ENCODE data around the gene FSTL5. TPM values are rescaled to one million over a fixed set of nuclear protein-coding genes. Genes with fewer than 3 reads are reported as not detected.

The FSTL5 gene
- total RNA-seq, 1 donor from 2014 or later = 3.3 TPM

DNA sequence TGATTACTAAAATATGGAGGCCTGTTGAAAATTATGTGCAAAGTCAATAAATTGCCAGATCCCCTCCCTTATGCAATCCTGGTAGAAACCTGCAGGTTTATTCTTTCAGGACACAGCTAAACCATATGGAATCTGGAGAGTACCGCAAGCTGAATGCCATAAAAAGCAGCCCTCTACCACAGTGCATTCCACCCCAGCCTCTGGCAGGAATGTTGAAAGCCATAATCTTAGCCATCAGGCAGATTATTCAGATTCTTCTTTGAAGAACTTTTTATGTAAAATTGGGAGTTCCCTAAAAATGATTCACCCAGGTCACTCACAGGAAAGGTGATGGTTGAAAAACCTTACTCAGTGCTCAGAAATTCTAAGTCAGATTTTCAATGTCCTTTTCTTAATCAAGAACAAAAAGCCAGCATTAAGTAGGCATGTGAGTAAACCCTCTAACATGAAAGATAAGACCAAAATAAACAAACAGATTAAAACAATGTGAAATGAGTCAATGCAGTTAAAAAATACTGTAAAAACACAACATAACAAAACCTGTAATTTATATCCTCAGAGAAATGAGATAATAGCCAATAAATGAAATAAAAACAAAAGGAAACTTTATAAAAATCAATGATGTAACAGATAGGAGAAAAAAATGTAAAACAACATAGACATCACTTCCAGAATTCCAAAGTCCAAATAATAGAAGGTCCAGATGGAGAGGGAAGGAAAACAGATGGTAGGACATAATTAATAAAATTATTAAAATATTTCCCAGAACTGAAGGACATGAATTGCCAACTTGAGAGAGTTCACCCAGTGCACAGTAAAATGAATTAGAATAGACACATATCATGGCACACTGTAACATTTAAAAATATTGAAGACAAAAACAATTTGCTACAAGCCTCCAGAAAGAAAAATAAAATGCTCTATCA is 226.9 kb downstream of the FSTL5 start:
- DNase-seq = no peak

DNA sequence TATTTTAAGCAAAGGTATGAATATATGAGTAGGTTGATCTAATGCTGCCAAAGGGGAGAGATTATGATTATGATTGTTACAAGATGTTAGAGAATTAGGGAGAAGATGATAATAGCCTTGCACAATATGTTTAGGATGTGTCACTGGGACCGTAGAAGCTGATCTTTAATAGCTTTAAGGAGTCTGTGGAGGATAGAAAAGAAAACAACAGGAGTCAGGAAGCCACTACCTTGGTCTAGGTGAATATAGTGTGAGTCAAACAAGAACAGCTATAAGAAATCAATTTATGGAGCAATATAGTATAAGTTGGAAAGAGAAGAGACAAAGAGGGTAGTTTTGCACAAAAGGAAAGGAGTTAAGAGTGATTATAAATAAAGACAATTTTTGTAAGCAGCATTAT is 232.7 kb downstream of the FSTL5 start:
- no peak for DNase-seq

DNA sequence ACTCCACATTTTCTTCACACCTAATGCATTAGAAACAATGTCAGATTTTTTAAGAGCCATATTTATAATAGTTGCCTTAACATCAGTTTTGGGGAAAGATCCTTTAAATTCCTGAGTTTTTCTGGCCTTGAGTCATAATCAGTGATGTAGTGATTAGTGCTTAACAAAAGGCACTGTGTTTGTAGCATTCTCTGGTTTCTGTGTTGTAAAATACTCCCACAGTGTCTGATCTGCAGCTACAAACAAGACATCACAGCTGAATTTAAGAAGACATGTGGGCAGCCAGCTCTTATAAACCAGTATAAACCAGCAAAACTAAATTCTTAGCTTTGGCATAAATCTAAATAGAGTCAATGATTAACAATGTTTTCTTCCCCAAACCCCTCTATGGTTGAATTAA is 233.8 kb downstream of the FSTL5 start:
- no peak for DNase-seq

DNA sequence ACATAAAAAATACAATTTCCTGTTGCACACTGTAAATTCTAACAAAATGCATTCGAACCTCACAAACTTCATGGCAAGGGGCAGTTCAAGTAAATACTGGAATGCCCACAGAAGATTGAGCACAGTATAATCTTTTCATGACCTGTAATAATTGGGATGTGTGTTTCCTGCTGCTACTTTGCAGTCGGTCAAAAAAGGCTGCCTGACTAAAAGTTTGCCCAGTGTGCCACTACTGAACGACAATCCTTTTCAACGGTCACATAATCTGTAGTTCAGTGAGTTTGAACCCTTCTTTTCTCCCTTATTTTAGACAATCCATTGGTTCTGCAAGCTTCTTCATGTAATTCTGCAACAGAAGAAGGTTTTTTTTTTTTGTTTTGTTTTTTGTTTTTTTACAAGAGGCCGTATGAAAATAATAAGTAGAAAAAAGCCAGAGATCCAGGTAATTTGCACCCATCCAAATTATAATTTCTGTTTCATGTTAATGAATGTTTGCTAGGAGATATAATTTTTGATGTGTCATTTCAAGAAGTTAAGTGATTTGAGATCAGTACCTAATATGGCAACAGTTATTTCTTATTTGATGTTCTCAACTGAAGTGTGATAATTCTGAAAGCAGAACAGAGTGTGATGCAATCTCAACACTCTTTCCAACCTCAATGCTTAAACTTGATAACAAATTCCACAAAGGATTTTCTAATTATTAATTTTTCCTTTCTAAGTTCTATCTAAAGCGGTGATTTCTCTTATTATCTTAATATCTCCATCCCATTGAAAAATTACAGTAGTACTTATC is 237.6 kb downstream of the FSTL5 start:
- DNase-seq = no peak

- DNase-seq = no peak
These were observed 243.3 kb downstream of the FSTL5 start for GRCh38 chr4:161920304-161921052.

- no peak for DNase-seq
These were observed 244.2 kb downstream of the FSTL5 start for GRCh38 chr4:161919442-161920220.

DNA sequence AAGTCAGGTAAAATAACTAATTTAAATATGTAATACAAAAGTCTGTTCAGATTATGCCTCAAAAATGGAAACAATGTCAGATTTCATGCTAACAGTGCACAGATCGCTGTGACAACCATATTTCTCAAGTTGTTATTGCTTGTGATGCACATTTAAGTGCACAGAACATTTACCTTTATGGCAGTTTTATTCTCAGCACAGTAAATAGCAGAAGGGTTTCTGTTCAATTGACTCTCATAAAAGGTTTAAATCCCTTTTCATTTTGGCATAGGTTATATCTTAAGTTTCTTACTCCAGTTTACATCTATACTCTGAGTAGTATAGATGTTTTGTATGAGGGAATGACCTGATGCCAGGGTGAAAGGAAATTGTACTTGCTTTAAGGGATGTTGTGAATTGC is 247.8 kb downstream of the FSTL5 start:
- no peak for DNase-seq

- no peak for DNase-seq
These were observed 256.2 kb downstream of the FSTL5 start for GRCh38 chr4:161907590-161907955.

- no peak for DNase-seq
These were observed 256.8 kb downstream of the FSTL5 start for GRCh38 chr4:161906836-161907589.

GRCh38 chr4:161900110-161900509 is 263.7 kb downstream of the FSTL5 start:
- DNase-seq = no peak

GRCh38 chr4:161894493-161895167 is 269.2 kb downstream of the FSTL5 start:
- DNase-seq = no peak

DNA sequence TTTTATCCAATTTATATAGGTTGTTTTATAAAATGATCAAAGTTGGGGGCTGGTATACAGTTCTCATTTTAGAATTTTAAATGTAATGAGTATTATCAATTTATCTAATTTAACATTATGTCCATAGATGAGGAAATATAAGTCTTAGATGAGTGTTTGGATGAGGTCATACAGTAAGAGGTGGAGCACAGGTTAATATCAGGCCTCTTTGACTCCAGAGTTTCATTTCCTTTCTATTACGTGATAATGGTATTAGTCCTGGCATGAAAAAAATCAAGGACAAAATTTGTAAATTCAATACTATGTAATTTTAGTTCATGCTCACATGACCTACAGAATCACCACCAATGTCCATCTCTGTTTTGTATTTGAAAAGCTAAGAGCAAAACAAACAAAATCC is 269.8 kb downstream of the FSTL5 start:
- no peak for DNase-seq

DNA sequence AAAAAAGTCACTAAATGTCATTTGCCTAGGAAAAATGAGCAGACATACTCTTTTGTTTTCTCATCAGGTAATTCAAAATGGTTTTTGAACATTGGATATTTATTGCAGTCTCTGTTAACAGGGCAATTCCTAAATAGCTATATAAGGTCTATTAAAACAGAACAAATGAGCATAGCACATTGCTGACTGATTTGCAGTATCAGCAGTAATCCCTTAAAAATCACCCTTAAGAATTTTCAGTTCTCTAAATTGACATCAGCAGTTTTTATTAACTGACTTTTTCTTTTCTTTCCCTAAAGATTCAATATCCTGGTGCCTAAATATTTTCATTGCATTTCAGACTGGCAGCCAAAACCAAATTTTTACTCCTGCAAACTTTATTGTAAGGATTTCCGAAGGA is 270.2 kb downstream of the FSTL5 start:
- DNase-seq = no peak

DNA sequence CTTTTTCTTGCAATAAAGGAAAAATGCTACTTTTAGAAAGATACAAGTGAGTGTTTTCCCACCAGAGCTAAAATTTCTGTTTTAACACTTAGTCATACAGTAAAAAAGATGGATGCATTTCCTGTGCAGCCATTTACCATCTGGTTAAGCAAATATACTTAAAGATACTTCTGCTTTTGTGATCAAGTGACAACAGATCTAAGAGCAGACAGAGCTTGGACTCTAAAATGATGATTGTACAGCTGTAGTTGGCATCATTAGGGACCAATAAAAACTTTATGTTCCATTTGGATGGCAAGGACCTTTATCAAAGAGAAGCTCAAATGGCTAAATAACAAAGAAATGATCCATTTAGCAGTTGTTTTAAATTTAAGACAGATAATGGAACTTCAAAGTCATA is 270.8 kb downstream of the FSTL5 start:
- DNase-seq = no peak

DNA sequence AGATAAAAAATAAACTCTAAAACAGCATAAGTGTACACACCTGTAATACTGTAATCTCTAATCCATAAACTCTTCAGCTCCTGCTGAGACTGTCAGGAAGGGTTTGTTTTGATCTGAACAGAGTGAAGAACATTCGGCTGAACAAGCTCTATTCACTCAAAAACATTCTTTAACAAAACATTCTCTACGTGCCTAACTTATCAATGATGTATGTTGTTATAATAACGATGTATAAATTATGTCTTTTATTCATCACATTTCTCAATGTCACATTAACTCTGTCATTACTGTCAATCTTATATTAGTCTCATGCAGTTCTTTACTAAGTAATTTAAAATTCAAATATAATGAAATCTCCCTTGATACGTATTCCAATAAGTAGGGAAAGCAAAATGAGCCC is 280.6 kb downstream of the FSTL5 start:
- DNase-seq = no peak

DNA sequence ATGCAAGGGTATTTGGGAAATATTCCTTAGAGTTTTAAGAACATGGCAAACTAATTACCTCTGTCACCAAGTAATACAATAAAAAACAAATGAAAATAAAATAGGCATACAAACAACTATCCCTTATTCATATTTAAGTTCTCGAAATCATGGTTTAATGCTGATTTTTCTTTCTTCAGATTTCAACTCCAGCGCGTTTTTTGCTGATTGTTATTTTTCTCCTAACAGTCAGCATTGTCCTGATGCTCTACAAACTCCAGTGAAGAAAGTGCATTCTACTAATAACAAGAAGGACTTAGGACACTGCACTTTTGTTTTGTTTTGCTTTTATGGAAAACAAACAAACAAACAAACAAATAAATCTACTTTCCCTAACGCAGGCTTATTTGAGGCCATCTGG is 282.4 kb downstream of the FSTL5 start:
- no peak for DNase-seq

DNA sequence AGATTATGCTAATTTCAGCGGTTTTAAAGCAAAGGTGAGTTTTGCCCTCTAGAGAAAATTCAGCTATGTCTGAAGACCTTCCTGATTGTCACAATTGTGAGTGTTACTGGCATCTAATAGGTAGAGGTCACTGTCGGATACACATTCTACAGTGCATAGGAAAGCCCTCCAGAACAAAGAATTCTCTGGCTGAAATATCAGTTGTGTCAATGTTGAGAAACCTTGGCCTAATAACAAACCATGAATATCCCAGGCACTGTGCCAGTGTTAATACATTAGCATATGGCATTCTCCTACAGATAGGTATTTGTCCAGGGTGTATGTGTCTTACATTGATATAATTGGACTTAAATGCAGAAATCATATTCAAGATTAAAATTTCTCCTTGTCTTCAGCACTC is 294.3 kb downstream of the FSTL5 start:
- no peak for DNase-seq

GRCh38 chr4:161856711-161857326 is 307.0 kb downstream of the FSTL5 start:
- no peak for DNase-seq

DNA sequence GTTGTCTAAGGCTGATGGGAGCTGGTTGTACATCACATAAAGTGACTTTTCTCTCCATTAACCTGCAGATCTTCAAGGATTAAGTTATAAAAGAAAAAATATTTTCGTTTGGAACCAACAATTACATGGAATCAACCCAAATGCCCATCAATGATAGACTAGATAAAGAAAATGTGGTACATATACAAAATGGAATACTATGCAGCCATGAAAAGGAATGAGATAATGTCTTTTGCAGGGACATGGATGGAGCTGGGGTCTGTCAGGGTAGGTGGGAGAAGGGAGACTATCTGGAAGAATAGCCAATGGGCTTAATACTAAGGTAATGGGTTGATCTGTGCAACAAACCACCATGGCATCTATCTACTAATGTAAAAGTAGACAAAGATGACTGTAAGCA is 313.2 kb downstream of the FSTL5 start:
- no peak for DNase-seq

GRCh38 chr4:161841759-161842158 is 322.0 kb downstream of the FSTL5 start:
- no peak for DNase-seq
